ENCODE measurements around the gene SUPT3H. TPM values are rescaled to one million over a fixed set of nuclear protein-coding genes. Genes with fewer than 3 reads are reported as not detected.
"Not testable (repeated sequence)": the region's sequence is repeated elsewhere in the genome, so short reads cannot be mapped to it uniquely, and the experiment has no call there.

SUPT3H gene
- total RNA-seq, 1 donor from 2014 or later, result 4.9 TPM

DNA sequence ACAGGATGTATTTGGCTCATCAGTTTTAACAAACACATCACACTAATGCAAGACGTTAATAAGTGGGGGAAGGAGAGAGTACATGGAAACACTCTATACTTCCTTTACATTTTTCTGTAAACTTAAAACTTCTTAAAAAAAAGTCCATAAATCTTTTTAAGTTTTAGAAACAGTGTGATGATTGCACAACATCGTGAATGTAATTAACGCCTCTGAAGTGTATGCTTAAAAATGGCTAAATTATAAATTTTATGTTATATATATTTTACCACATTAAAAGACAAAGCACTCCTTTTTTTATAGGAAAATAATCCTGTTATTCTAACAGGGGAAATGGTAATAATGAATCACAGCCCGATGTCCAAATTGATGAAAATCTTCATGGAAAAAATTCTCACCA is 193.7 kb downstream of the SUPT3H start:
- H3K27ac ChIP-seq, result no peak overlapping the region
- DNase-seq (no peak), ATAC-seq (no peak)
- no peak for TF ChIP-seq CTCF (IDR thresholded peaks at IDR 0.05)
- H3K4me1 ChIP-seq, result no peaks in the 10 kb centered on the region
- H3K36me3 ChIP-seq, result no peaks in the 10 kb centered on the region
- intact Hi-C loops (cut with DNase I), result no loop called here
- H3K9me3 ChIP-seq, result no peaks in the 10 kb centered on the region
- H3K27me3 ChIP-seq, result no peaks in the 10 kb centered on the region
- H3K4me3 ChIP-seq, result no peak overlapping the region

DNA sequence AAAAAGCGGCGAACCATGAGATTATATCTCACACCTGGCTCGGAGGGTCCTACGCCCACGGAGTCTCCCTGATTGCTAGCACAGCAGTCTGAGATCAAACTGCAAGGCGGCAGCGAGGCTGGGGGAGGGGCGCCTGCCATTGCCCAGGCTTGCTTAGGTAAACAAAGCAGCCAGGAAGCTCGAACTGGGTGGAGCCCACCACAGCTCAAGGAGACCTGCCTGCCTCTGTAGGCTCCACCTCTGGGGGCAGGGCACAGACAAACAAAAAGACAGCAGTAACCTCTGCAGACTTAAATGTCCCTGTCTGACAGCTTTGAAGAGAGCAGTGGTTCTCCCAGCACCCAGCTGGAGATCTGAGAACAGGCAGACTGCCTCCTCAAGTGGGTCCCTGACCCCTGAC is 201.4 kb downstream of the SUPT3H start:
- H3K4me3 ChIP-seq; H3K27me3 ChIP-seq; H3K4me1 ChIP-seq; H3K27ac ChIP-seq; ATAC-seq; H3K36me3 ChIP-seq; H3K9me3 ChIP-seq; intact Hi-C loops (cut with DNase I); DNase-seq: not testable (repeated sequence)

DNA sequence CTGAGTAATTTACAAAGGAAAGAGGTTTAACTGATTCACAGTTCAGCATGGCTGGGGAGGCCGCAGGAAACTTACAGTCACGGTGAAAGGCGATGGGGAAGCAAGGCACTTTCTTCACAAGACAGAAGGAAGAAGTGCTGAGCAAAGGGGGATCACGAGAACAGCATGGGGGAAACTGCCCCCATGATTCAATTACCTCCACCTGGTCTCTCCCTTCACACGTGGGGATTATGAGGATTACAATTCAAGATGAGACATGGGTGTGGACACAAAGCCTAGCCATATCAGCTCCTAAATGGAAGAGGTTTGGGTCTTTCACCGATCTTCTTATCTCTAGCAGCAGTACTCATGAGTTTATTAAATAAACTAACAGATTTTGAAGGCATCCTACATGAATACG is 202.5 kb downstream of the SUPT3H start:
- DNase-seq, result no peak

GRCh38 chr6:45174045-45174444 is 203.7 kb downstream of the SUPT3H start:
- Histone ChIP-seq H3K27me3 (no peaks in the 10 kb centered on the region), H3K9me3 (no peaks in the 10 kb centered on the region), H3K4me1 (no peaks in the 10 kb centered on the region), H3K27ac (no peak overlapping the region), H3K4me3 (no peak overlapping the region), H3K36me3 (no peaks in the 10 kb centered on the region)
- intact Hi-C loops (cut with DNase I), result no loop called here
- TF ChIP-seq CTCF (IDR thresholded peaks at IDR 0.05), result no peak
- DNase-seq, result no peak
- ATAC-seq, result no peak

More for the DNA sequence above, 202.5 kb downstream of the SUPT3H start:
- no peak for ATAC-seq
- no peaks in the 10 kb centered on the region for H3K4me1 ChIP-seq
- no peaks in the 10 kb centered on the region for H3K36me3 ChIP-seq
- H3K4me3 ChIP-seq, result no peak overlapping the region
- intact Hi-C loops (cut with DNase I), result no loop called here
- H3K9me3 ChIP-seq, result no peaks in the 10 kb centered on the region
- no peak overlapping the region for H3K27ac ChIP-seq
- TF ChIP-seq CTCF (IDR thresholded peaks at IDR 0.05), result no peak
- H3K27me3 ChIP-seq, result no peaks in the 10 kb centered on the region

DNA sequence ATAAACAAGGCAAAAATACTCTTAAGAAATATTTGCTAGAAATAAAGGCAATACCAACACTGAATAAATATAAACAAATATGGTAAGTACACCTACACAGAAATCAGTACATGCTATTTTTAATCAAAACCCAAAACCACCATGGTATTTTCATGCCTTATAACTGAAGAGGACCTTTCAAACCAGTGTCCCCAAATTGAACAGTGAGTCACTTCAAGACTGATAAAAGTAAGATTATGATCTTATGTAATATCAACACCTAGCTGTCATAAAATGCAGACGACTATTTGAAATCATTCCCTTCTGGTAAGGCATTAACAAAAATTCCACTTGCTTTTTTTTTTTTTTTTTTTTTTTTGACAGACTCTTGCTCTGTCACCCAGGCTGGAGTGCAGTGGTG is 206.4 kb downstream of the SUPT3H start:
- no peak for DNase-seq
- Histone ChIP-seq H3K36me3 (no peaks in the 10 kb centered on the region), H3K27ac (no peak overlapping the region), H3K27me3 (no peaks in the 10 kb centered on the region), H3K9me3 (no peaks in the 10 kb centered on the region), H3K4me3 (no peak overlapping the region), H3K4me1 (no peaks in the 10 kb centered on the region)
- no peak for TF ChIP-seq CTCF (IDR thresholded peaks at IDR 0.05)
- ATAC-seq, result no peak
- intact Hi-C loops (cut with DNase I), result no loop called here

DNA sequence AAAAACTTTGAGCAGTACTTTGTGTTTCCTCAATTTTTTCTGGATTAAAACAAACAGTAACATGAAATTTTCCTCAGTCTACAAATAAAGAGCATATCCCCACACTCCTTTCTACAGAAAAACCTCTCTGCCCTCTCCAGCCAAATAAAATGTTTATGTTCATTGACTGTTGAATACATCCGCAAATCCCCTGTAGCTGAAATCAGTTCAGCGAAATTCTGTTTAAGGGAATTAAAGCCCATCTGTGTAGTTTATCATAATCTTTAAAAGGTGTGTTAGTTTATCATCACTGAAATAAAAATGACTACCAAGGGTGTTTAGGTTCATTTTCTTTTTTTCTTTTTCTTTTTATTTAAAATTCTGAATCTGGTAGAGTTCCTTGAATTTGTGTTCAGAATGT is 207.4 kb downstream of the SUPT3H start:
- no peak for TF ChIP-seq CTCF (IDR thresholded peaks at IDR 0.05)
- intact Hi-C loops (cut with DNase I), result no loop called here
- Histone ChIP-seq H3K27ac (no peak overlapping the region), H3K9me3 (no peaks in the 10 kb centered on the region), H3K27me3 (no peaks in the 10 kb centered on the region), H3K4me1 (no peaks in the 10 kb centered on the region), H3K4me3 (no peak overlapping the region), H3K36me3 (no peaks in the 10 kb centered on the region)
- DNase-seq (no peak), ATAC-seq (no peak)
